BJ (cell line): ENCODE results near the gene DNAAF2. TPM values are rescaled to one million over a fixed set of nuclear protein-coding genes. Genes with fewer than 3 reads are reported as not detected.

ENCODE experiments used
- CTCF ChIA-PET: fragments of 350-600 bp; formaldehyde crosslinking; extraction: SDS; loops from one replicate; lab custom pipeline; 2021; ENCODE audit warnings: antibody characterized with exemption, inconsistent platforms; lab: Yijun Ruan, JAX
- POLR2A ChIA-PET: fragments of 300-600 bp; sonication (Branson Sonifier 250); formaldehyde crosslinking; extraction: SDS; loops from one replicate; lab custom pipeline; 2021; ENCODE audit warnings: antibody characterized with exemption; lab: Charles Lee
- DNase-seq: peaks from one replicate; pipeline ENCODE4 v3.0.0-alpha.2; 2011; ENCODE audit warnings: low read depth
- H3K27me3 ChIP-seq: 2 replicates; pipeline ENCODE4 v1.6.0; 2011; ENCODE audit warnings: low read length; ENCODE audit not compliant: control insufficient read depth, insufficient read depth
- H3K36me3 ChIP-seq: 2 replicates; pipeline ENCODE4 v1.5.1; 2011; ENCODE audit warnings: low read length; ENCODE audit not compliant: control insufficient read depth, insufficient read depth
- H3K4me3 ChIP-seq: 2 replicates; pipeline ENCODE4 v1.5.1; 2011; ENCODE audit warnings: low read depth, mild to moderate bottlenecking, control low read depth, low read length
- polyA plus RNA-seq: library from polyadenylated mRNA; depleted of rRNA; stranded (reverse); fragments of >200 nt; gene quantifications from 2 replicates; pipeline ENCODE4 v1.2.3, GENCODE V29; 2011
- TF ChIP-seq, protein P1 (sequence below): IDR thresholded peaks from 2 replicates; pipeline ENCODE4 v1.5.1; 2011; ENCODE audit warnings: low read depth, mild to moderate bottlenecking, control low read depth, inconsistent platforms, low read length, moderate library complexity; ENCODE audit not compliant: insufficient read depth

The DNAAF2 gene
- polyA plus RNA-seq, 1 experiment = 3.6 TPM

- TF ChIP-seq, protein P1, sequence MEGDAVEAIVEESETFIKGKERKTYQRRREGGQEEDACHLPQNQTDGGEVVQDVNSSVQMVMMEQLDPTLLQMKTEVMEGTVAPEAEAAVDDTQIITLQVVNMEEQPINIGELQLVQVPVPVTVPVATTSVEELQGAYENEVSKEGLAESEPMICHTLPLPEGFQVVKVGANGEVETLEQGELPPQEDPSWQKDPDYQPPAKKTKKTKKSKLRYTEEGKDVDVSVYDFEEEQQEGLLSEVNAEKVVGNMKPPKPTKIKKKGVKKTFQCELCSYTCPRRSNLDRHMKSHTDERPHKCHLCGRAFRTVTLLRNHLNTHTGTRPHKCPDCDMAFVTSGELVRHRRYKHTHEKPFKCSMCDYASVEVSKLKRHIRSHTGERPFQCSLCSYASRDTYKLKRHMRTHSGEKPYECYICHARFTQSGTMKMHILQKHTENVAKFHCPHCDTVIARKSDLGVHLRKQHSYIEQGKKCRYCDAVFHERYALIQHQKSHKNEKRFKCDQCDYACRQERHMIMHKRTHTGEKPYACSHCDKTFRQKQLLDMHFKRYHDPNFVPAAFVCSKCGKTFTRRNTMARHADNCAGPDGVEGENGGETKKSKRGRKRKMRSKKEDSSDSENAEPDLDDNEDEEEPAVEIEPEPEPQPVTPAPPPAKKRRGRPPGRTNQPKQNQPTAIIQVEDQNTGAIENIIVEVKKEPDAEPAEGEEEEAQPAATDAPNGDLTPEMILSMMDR = no peak
- ChIA-PET POLR2A (no interaction called here), CTCF (interaction anchor here (0.9 kb wide), 1 partner anchor 14 kb away, joined by 3 read pairs; no protein-coding TSS in a partner anchor)
Observed at GRCh38 chr14:49641697-49642129, 6.7 kb upstream of the DNAAF2 start.

DNA sequence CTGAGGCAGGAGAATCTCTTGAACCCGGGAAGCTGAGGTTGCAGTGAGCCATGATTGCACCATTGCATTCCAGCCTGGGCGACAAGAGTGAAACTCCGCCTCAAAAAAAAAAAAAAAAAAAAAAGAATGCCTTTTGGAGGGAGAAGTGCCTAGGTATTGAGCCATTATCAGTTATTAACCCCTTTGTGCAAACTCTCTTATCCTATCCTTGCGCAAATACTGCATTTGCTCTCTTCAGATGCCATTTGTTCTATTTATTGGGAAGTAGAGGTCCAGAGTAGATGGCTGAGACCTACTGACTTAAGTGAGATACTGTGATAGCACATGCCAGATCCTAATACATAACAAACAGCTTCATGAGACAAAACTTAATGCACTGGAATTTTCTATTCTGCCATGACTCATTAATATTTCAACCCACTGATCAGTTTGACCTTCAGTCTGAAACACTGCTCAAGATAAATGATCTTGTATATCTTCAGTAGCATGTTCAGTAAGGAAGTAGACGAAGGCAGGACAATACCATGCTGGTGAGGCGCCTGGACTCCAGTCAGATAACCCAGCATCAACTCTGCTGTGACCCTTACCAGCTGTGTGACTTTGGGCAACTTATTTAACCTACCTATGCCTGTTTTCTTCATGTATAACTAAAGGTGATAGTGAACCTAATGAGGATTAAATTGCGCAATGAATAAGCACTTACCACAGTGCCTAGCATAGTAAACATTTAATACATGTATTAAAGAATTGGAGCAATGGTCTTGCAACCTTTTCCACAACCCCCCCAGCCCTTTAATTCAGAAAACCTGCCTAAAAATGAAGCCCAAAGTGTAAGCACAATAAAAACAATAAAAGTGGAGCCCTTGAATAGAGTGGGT, 5.7 kb upstream of the DNAAF2 start:
- H3K4me3 ChIP-seq = no peak overlapping the region
- TF ChIP-seq, protein P1 = no peak
- H3K36me3 ChIP-seq = peaks cover 2% of the 10 kb centered on the region
- ChIA-PET CTCF (no interaction called here), POLR2A (no interaction called here)
- no peak for DNase-seq
- no peaks in the 10 kb centered on the region for H3K27me3 ChIP-seq

More at GRCh38 chr14:49641697-49642129, 6.7 kb upstream of the DNAAF2 start:
- Histone ChIP-seq H3K4me3 (no peak overlapping the region), H3K36me3 (peaks cover 2% of the 10 kb centered on the region), H3K27me3 (no peaks in the 10 kb centered on the region)
- no peak for DNase-seq

DNA sequence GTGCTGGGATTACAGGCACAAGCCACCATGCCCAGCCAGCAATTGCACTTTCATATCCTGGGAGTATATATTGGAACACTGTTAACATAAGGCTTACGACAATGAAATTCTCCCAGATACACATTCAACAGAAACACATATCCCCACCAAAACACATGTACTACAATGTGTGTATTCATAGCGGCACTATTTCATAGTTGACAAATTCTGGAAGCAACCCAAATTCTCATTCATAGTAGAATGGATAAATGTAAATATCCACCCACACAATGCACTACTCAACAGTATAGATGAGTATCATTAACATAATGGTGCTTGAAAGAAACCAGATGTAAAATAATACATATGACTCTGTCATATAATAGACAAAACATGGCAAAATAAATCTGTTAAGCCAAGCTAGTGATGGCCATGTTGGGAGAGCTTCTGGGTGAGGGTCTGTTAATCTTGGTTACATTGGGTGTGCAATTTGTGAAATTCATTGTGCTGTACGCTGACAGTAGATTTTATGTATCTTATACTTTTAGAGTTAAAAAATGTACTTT, 2.6 kb upstream of the DNAAF2 start:
- H3K36me3 ChIP-seq = no peaks in the 10 kb centered on the region; the same call in 1 of the 2 replicates
- TF ChIP-seq, protein P1 = no peak
- no peaks in the 10 kb centered on the region for H3K27me3 ChIP-seq
- CTCF ChIA-PET = interaction anchor here (1.0 to 1.1 kb wide), 2 partner anchors 11 to 130 kb away, joined by 3 read pairs; partner anchors contain the start of gene KLHDC2
- POLR2A ChIA-PET = no interaction called here
- DNase-seq = no peak
- H3K4me3 ChIP-seq = no peak overlapping the region

DNA sequence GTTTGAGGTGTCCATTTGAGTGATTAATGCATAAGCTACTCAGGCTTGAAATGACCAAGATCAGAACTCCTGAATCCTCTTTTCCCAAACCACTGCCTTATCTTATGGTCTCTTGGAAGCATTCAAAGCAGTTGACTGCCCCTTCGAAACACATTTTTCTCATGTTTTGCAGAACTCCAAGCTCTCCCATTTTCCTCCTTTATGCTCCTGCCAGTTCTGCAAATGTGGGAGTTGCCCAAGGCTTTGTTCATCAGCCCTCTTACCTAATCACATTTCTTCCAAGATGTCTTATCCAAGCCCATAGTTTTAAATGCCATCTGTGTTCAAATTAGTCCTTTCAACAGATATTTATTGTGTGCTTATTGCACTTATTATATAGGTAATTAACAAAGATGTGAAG, 1.8 kb upstream of the DNAAF2 start:
- POLR2A ChIA-PET = no interaction called here
- no peaks in the 10 kb centered on the region for H3K27me3 ChIP-seq
- H3K4me3 ChIP-seq = no peak overlapping the region
- TF ChIP-seq, protein P1 = no peak
- DNase-seq = no peak
- no peaks in the 10 kb centered on the region; the same call in 1 of the 2 replicates for H3K36me3 ChIP-seq
- CTCF ChIA-PET = interaction anchor here (1.1 kb wide), 1 partner anchor 12 kb away, joined by 3 read pairs; no protein-coding TSS in a partner anchor
